Karpas-422 (cell line): ENCODE measurements around the gene PAOX. TPM values are rescaled to one million over a fixed set of nuclear protein-coding genes. Genes with fewer than 3 reads are reported as not detected.

Source experiments
- DNase-seq: peaks from one replicate; pipeline ENCODE4 v3.0.0-alpha.2; 2015
- H2AFZ ChIP-seq: fragments of 200-600 bp; sonication (generic); 2 replicates; pipeline ENCODE4 v1.6.1; 2014; ENCODE audit warnings: antibody characterized with exemption, low read length, mixed read lengths
- H3K27ac ChIP-seq: fragments of 200-600 bp; sonication (generic); 2 replicates; pipeline ENCODE4 v1.5.1; 2014; ENCODE audit warnings: mild to moderate bottlenecking, low read length, moderate library complexity
- H3K27me3 ChIP-seq: fragments of 200-600 bp; sonication (generic); 2 replicates; pipeline ENCODE4 v1.6.1; 2014; ENCODE audit warnings: low read length, mixed read lengths
- H3K36me3 ChIP-seq: fragments of 200-600 bp; sonication (generic); 2 replicates; pipeline ENCODE4 v1.6.1; 2014; ENCODE audit warnings: low read length, mixed read lengths; ENCODE audit not compliant: insufficient read depth
- H3K4me1 ChIP-seq: fragments of 200-600 bp; sonication (generic); 2 replicates; pipeline ENCODE4 v1.6.1; 2014; ENCODE audit warnings: mild to moderate bottlenecking, low read length, mixed read lengths
- H3K4me2 ChIP-seq: fragments of 200-600 bp; sonication (generic); 2 replicates; pipeline ENCODE4 v1.6.1; 2014; ENCODE audit warnings: low read length, low read depth, mild to moderate bottlenecking; ENCODE audit not compliant: poor library complexity, severe bottlenecking
- H3K4me3 ChIP-seq: fragments of 200-600 bp; sonication (generic); 2 replicates; pipeline ENCODE4 v1.5.1; 2014; ENCODE audit warnings: mild to moderate bottlenecking, antibody characterized with exemption, low read length, mixed read lengths
- H3K79me2 ChIP-seq: fragments of 200-600 bp; sonication (generic); 2 replicates; pipeline ENCODE4 v1.6.1; 2014; ENCODE audit warnings: mild to moderate bottlenecking, low read length, mixed read lengths
- H3K9ac ChIP-seq: fragments of 200-600 bp; sonication (generic); 2 replicates; pipeline ENCODE4 v1.6.0; 2014; ENCODE audit warnings: low read length
- H3K9me2 ChIP-seq: fragments of 200-600 bp; sonication (generic), shearing (Covaris generic); replicated peaks from 2 replicates; pipeline ENCODE4 v1.6.0; 2014; ENCODE audit warnings: mild to moderate bottlenecking, low read length, moderate library complexity; ENCODE audit not compliant: insufficient read depth
- H3K9me3 ChIP-seq: fragments of 300-700, 200-600 bp; sonication (generic); 2 replicates; pipeline ENCODE4 v1.6.1; 2014; ENCODE audit warnings: low read length, mixed read lengths
- H4K20me1 ChIP-seq: fragments of 200-600 bp; sonication (generic); 2 replicates; pipeline ENCODE4 v1.6.1; 2014; ENCODE audit warnings: mild to moderate bottlenecking, antibody characterized with exemption, low read length, low read depth; ENCODE audit not compliant: insufficient read depth
- total RNA-seq: library from RNA; depleted of rRNA; stranded (reverse); fragments of >200 nt; shearing (Covaris generic); gene quantifications from 2 replicates; pipeline ENCODE4 v1.2.3, GENCODE V29; 2014; ENCODE audit warnings: low replicate concordance

PAOX gene
- total RNA-seq, 1 experiment from 2014 or later = not detected

- H3K9ac ChIP-seq = no peak overlapping the region
- H3K36me3 ChIP-seq = no peaks in the 10 kb centered on the region
- H3K27ac ChIP-seq = no peak overlapping the region
- peaks cover 5% of the 10 kb centered on the region; the same call in 1 of the 2 replicates for H3K4me1 ChIP-seq
- H3K79me2 ChIP-seq = no peaks in the 10 kb centered on the region
- no peaks in the 10 kb centered on the region for H3K9me2 ChIP-seq
- no peak overlapping the region for H3K4me3 ChIP-seq
- H4K20me1 ChIP-seq = no peaks in the 10 kb centered on the region
- no peaks in the 10 kb centered on the region for H3K9me3 ChIP-seq
- no peak overlapping the region for H2AFZ ChIP-seq
- no peak overlapping the region for H3K4me2 ChIP-seq
- no peaks in the 10 kb centered on the region for H3K27me3 ChIP-seq
- DNase-seq = no peak
These were observed 20.1 kb upstream of the PAOX start for GRCh38 chr10:133358925-133359310.

DNA sequence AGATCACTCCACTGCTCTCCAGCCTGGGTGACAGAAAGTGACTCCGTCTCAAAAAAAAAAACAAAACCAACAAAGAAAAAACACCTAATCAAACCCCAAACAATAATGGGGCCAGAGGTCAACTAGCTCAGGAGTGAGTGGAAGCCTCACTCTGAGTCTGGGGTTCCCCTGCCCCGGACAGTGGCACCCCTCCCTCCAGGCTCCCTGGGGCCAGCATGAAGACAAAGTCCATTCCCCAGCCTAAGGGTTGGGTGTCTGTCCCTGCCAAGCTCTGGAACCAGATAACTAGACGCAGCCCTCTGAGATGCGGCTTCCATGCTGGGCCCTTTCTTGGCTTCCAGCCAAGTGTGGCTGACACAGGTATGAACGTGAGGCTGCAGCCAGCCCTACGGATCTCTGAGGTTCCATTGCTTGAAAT lies 19.5 kb upstream of the PAOX start:
- Histone ChIP-seq H3K4me1 (peaks cover 5% of the 10 kb centered on the region; the same call in 1 of the 2 replicates), H3K4me2 (no peak overlapping the region), H3K9ac (no peak overlapping the region)

DNA sequence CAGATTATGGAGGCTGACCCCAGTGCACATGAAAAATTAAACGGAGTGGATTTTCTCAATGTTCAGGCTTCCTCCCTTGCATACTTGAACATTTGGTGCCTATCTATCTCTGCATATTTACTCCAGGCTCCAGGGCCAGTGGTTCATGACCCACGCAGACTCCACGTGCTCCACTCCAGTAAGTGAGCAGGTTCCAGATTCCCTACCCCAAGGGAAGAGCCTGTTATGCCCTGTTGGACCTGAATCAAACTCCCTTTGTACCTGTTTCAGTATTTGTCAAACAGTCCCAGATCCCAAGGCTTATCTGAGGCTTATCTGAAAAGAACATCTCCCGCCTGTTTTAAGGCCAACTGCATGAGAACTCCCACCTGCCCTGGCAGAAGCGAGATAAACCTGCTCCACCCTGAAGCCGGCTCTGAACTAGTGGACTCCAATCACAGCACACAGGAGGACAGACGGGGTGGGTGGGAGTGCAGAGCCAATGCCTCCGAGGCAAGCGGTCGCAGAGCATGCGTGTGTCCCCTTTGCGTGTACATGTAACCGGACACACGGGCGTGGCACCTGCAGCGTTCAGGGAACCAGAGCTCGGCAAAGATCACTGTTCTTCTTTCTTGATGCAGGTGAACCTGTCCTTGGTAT lies 19.0 kb upstream of the PAOX start:
- Histone ChIP-seq H3K27ac (no peak overlapping the region), H3K36me3 (no peaks in the 10 kb centered on the region), H3K9me2 (no peaks in the 10 kb centered on the region), H2AFZ (no peak overlapping the region), H3K79me2 (no peaks in the 10 kb centered on the region), H3K9ac (no peak overlapping the region), H3K4me2 (no peak overlapping the region), H3K27me3 (no peaks in the 10 kb centered on the region), H3K4me1 (peaks cover 5% of the 10 kb centered on the region; the same call in 1 of the 2 replicates), H3K9me3 (no peaks in the 10 kb centered on the region), H4K20me1 (no peaks in the 10 kb centered on the region), H3K4me3 (no peak overlapping the region)
- no peak for DNase-seq

More for the DNA sequence above, 19.5 kb upstream of the PAOX start:
- Histone ChIP-seq H4K20me1 (no peaks in the 10 kb centered on the region), H3K27ac (no peak overlapping the region), H3K9me2 (no peaks in the 10 kb centered on the region), H3K27me3 (no peaks in the 10 kb centered on the region), H3K9me3 (no peaks in the 10 kb centered on the region), H3K79me2 (no peaks in the 10 kb centered on the region), H2AFZ (no peak overlapping the region), H3K4me3 (no peak overlapping the region), H3K36me3 (no peaks in the 10 kb centered on the region)
- DNase-seq = no peak

DNA sequence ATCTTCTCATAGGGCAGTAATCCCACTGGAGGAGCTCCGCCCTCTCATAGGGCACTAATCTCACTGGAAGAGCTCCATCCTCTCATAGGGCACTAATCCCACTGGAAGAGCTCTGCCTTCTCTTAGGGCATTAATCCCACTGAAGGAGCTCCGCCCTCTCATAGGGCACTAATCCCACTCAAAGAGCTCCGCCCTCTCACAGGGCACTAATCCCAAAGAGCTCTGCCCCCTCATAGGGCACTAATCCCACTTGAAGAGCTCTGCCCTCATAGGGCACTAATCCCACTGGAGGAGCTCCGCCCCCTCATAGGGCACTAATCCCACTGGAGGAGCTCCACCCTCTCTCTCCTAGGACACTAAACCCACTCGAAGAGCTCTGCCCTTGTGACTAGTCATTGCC lies 17.8 kb upstream of the PAOX start:
- no peak for DNase-seq
- no peaks in the 10 kb centered on the region for H3K9me3 ChIP-seq
- no peaks in the 10 kb centered on the region for H3K79me2 ChIP-seq
- H3K9me2 ChIP-seq = no peaks in the 10 kb centered on the region
- H3K4me2 ChIP-seq = no peak overlapping the region
- H3K4me1 ChIP-seq = peaks cover 5% of the 10 kb centered on the region; the same call in 1 of the 2 replicates
- H4K20me1 ChIP-seq = no peaks in the 10 kb centered on the region
- H3K36me3 ChIP-seq = no peaks in the 10 kb centered on the region
- H3K27ac ChIP-seq = no peak overlapping the region
- no peak overlapping the region for H3K4me3 ChIP-seq
- H3K27me3 ChIP-seq = no peaks in the 10 kb centered on the region
- H2AFZ ChIP-seq = no peak overlapping the region
- no peak overlapping the region for H3K9ac ChIP-seq

DNA sequence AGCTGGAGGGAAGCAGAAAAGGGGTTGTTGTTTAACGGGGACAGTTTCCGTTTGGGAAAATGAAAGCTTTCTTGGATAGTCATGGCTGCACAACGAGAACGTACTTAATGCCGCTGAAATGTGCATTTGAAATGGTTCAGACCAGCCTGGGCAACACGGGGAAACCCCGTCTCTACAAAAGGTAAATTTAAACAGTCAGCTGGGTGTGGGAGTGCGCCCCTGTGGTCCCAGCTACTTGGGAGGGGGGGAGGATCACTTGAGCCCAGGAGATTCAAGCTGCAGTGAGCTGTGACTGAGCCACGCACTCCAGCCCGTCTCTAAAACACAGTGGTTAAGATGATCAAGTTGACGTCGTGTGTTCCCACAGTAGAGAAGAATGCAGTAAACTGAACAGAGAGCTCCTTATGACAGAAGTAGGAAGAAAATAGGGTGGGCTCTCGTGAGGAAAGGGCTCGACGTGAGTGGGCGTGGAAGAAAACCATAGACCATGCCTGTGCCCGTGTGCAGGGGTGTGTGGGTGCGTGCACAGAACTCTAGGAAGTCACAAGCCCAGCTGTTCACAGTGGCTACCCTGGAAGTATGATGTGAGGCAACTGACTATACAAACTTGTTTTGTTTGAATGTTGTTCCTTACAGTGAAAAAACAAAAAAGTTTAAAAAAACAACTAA lies 17.2 kb upstream of the PAOX start:
- Histone ChIP-seq H2AFZ (no peak overlapping the region), H3K4me3 (no peak overlapping the region), H3K9ac (no peak overlapping the region), H3K27ac (no peak overlapping the region), H3K36me3 (no peaks in the 10 kb centered on the region), H3K79me2 (no peaks in the 10 kb centered on the region), H3K9me2 (no peaks in the 10 kb centered on the region), H3K4me2 (no peak overlapping the region), H3K9me3 (no peaks in the 10 kb centered on the region), H3K27me3 (no peaks in the 10 kb centered on the region), H3K4me1 (peaks cover 5% of the 10 kb centered on the region; the same call in 1 of the 2 replicates), H4K20me1 (no peaks in the 10 kb centered on the region)
- no peak for DNase-seq

DNA sequence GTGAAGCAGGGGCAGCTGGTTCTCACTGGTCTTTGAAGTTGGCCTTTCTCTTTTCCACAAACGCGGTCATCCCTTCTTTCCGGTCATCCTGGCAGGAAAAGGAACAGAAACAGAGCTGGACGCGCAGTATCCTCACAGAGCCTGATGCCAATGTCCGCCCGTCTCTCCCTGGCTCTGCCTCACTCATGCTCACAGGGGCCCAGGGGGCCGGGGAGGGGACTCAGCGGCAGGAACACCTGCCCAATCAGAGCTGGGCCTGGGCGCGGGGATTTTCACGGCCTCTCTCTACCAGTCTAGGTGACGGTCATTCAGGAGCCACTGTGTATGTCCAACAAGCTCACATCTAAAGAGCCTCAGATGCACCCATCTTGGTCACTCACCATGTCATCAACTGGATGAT lies 16.2 kb upstream of the PAOX start:
- Histone ChIP-seq H3K9ac (no peak overlapping the region), H3K9me2 (no peaks in the 10 kb centered on the region), H3K36me3 (no peaks in the 10 kb centered on the region), H3K4me2 (no peak overlapping the region), H3K4me1 (no peaks in the 10 kb centered on the region), H2AFZ (no peak overlapping the region), H3K9me3 (no peaks in the 10 kb centered on the region), H3K4me3 (no peak overlapping the region), H3K27ac (no peak overlapping the region), H3K27me3 (no peaks in the 10 kb centered on the region), H4K20me1 (no peaks in the 10 kb centered on the region), H3K79me2 (no peaks in the 10 kb centered on the region)
- no peak for DNase-seq

GRCh38 chr10:133364645-133365431 lies 14.2 kb upstream of the PAOX start:
- H3K4me2 ChIP-seq = no peak overlapping the region
- no peaks in the 10 kb centered on the region for H3K36me3 ChIP-seq
- no peak overlapping the region for H3K27ac ChIP-seq
- H3K27me3 ChIP-seq = no peaks in the 10 kb centered on the region
- H4K20me1 ChIP-seq = no peaks in the 10 kb centered on the region
- no peak overlapping the region for H2AFZ ChIP-seq
- no peaks in the 10 kb centered on the region for H3K4me1 ChIP-seq
- H3K79me2 ChIP-seq = no peaks in the 10 kb centered on the region
- DNase-seq = no peak
- no peaks in the 10 kb centered on the region for H3K9me2 ChIP-seq
- H3K9me3 ChIP-seq = no peaks in the 10 kb centered on the region
- H3K9ac ChIP-seq = no peak overlapping the region
- no peak overlapping the region for H3K4me3 ChIP-seq

GRCh38 chr10:133365461-133366129 lies 13.5 kb upstream of the PAOX start:
- Histone ChIP-seq H3K79me2 (no peaks in the 10 kb centered on the region), H3K36me3 (no peaks in the 10 kb centered on the region), H3K9ac (no peak overlapping the region), H3K27ac (no peak overlapping the region), H4K20me1 (no peaks in the 10 kb centered on the region), H3K4me1 (no peaks in the 10 kb centered on the region), H3K4me3 (no peak overlapping the region), H3K9me3 (no peaks in the 10 kb centered on the region), H3K27me3 (no peaks in the 10 kb centered on the region), H2AFZ (no peak overlapping the region), H3K4me2 (no peak overlapping the region), H3K9me2 (no peaks in the 10 kb centered on the region)
- no peak for DNase-seq
